D721Med (cell line): Measurements from ENCODE around the gene TMEM80.
"Not testable (repeated sequence)": the region's sequence is repeated elsewhere in the genome, so short reads cannot be mapped to it uniquely, and the experiment has no call there.

Source experiments
- DNase-seq: peaks from one replicate; pipeline ENCODE4 v3.0.0; 2011; ENCODE audit warnings: low spot score; ENCODE audit not compliant: insufficient read length
- FAIRE-seq: peaks from 2 replicates; lab custom pipeline; 2011; peaks lifted over from hg19 to GRCh38; lab: Jason Lieb, UNC
- TF ChIP-seq, protein P1 (sequence below): IDR thresholded peaks from 2 replicates; pipeline ENCODE4 v1.5.1; 2012; ENCODE audit warnings: mild to moderate bottlenecking, control low read depth; ENCODE audit not compliant: insufficient read depth; ENCODE audit errors: missing control alignments

TMEM80 gene

DNA sequence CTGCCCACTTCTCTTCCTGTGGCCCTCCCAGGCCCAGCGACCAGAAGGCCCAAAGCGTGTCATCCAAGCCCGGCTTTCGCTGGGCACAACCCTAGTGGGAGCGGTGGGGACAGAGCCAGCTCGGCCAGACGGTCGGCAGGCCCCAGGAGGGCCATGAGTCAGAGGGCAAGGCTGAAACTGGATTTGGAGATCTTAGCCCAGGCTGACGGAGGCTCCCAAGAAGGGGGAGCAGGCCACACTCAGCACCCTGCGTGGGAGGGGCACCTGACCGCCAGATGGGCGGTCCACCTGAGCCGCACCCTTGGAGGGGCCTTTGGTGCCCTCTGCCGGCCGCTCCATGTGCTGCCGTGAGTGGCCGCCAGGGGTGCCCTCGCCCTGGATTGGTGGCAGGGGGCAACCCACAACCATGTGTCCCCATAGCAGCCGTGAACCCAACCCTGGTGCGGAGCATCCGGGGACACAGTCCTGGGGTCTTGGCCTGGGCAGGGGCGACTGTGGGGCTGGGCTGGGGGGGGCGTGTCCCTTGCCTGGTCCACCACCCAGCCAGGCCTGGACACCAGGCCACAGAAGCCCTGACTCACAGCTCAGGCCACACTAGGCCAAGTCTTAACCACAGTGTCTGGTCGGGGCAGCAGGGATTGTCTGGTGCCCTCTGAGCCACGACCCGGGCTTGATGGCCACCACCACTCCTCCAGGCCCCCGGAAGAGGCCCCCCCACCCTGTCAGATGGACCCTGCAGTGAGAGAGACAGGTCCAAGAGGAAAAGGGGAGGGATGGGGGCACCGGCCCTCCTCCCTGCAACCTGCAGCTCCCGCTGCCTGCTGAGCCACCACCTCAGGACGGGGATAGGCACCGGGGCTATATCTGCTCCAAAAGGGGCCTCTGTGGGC, 32.5 kb downstream of the TMEM80 start:
- FAIRE-seq (no peak), DNase-seq (peak; percentile 88)
- TF ChIP-seq, protein P1, sequence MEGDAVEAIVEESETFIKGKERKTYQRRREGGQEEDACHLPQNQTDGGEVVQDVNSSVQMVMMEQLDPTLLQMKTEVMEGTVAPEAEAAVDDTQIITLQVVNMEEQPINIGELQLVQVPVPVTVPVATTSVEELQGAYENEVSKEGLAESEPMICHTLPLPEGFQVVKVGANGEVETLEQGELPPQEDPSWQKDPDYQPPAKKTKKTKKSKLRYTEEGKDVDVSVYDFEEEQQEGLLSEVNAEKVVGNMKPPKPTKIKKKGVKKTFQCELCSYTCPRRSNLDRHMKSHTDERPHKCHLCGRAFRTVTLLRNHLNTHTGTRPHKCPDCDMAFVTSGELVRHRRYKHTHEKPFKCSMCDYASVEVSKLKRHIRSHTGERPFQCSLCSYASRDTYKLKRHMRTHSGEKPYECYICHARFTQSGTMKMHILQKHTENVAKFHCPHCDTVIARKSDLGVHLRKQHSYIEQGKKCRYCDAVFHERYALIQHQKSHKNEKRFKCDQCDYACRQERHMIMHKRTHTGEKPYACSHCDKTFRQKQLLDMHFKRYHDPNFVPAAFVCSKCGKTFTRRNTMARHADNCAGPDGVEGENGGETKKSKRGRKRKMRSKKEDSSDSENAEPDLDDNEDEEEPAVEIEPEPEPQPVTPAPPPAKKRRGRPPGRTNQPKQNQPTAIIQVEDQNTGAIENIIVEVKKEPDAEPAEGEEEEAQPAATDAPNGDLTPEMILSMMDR, result peak; percentile 95

DNA sequence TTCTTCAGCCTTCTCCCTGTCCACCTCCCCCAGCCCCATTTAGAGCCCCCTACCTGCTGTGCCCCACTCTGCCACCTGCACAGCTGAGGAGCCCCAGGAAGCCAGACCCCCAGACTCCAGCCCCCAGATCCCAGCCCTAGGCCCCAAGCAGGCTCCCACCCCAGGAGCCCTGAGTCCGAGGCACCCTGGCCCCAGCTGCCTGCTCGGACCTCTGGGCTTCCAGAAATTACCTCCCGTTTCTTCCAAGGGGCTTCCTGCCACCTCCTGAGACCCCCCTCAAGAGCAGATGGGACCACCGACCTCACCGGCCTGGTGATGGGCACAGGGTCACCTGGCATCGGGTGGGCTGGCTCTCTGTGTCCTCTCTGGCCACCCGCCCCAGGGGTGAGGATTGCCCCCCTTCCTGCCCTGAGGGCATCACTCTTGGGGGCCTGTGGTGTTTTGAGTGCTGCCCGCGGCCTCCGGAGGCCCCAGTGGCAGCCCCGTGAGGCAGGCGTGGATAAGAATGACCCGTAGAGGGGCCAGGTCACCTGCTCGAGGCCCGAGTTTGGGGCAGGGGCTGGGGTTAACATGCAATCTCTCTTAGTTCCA, 33.4 kb downstream of the TMEM80 start:
- TF ChIP-seq, protein P1, result no peak
- DNase-seq, result no peak
- no peak for FAIRE-seq

DNA sequence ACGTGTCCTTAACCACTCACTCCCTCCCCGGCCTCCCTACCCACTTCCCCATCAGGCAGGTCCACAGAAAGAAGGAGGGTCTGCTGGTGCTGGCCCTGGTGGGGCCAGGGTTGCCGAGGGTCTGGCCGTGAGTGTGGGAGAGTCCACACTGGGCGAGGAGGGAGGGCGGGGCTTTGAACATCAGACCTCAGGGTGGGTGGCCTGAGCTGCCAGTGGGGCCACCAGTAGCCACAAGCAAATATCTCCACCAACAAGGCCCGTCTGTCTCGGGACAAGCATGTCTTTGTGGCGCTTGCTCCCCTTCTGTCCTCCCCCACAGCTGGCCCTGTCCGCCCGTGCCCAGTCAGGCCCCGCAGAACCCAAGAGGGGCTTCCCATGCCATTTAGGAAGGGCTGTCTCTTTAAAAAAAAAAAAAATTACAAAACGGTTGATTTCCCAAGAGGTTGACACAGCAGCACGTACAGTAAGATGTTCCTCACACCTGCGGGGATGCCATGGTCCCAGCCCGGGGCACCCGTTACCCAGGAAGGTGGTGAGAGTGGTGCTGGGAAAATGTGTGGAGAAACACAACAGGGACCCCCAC, 34.0 kb downstream of the TMEM80 start:
- TF ChIP-seq, protein P1, result no peak
- FAIRE-seq (no peak), DNase-seq (no peak)

DNA sequence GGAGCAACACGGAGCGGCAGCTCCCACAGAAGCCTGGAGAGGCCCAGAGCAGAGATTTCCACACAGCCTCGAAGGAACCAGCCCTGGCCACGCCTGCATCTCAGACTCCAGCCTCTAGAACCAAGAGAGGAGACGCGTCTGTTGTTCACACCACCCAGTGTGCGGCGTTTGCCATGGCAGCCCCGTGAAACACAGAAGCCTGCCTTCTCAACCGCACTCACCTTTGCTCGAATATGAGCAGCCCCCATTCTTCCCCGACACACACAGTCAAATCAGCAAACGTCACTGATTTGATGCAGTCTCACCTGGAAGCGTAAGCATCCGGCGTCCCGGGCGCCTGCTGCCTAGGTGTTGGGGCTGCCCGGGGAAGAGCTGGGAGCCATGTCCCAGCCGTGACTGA, 37.5 kb downstream of the TMEM80 start:
- TF ChIP-seq, protein P1, result no peak
- DNase-seq (no peak), FAIRE-seq (no peak)

DNA sequence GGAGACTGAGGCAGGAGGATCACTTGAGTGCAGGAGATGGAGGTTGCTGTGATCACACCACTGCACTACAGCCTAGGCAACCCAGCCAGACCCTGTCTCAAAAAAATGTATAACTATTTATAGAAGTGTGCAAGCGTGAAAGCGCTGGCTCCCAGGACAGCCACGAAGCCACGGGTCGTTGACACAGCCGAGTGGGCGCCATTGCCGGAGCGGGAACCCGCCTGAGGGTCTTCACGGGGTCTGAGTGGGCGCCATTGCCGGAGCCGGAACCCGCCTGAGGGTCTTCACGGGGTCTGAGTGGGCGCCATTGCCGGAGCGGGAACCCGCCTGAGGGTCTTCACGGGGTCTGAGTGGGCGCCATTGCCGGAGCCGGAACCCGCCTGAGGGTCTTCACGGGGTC, 38.9 kb downstream of the TMEM80 start:
- FAIRE-seq, DNase-seq: not testable (repeated sequence)

- FAIRE-seq (no peak), DNase-seq (no peak)
- TF ChIP-seq, protein P1, result no peak
Observed at GRCh38 chr11:737366-737765, 41.8 kb downstream of the TMEM80 start.

DNA sequence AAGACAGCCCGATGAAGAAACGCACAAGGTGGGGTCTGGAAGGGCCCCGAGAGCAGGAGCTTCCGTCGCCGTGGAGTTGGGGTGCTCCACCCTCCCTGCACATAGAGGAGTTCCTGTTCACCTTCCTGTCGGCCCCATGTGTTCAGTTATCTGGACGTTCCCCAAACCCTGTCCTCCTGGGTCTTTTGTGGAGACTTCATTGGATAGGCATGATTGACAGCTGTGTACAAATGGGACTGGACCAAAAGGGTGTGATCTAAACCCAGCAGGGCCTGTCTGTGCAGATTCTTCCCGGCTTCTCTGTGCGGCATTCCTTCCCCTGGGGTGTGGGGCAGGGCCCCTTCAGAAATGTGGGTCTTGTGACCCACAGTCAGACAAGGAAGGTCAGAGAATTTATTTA, 42.3 kb downstream of the TMEM80 start:
- FAIRE-seq, DNase-seq: not testable (repeated sequence)

DNA sequence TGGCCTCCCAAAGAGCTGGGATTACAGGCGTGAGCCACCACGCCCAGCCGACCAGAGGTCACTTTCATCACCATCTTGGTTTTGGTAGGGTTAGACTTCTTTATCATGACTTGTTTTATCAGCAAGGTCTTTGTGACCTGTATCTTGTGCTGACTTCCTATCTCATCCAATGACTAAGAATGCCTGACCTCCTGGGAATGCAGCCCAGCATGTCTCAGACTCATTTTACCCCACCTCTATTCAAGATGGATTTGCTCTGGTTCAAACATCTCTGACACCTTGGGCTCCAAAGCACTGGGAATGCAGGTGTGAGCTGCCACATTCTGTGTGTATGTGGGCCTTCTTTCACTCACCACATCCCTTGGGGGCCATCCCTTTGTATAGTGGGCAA, 46.5 kb downstream of the TMEM80 start:
- FAIRE-seq (no peak), DNase-seq (no peak)
- TF ChIP-seq, protein P1, result no peak
